ENCODE results near the gene ADAMTS10. TPM values are rescaled to one million over a fixed set of nuclear protein-coding genes. Genes with fewer than 3 reads are reported as not detected.

Gene ADAMTS10
- total and polyA plus RNA-seq, 4 donors: 1.2 to 10.1 (median 3.6) TPM

Other genes with a start within 250 kb of the ADAMTS10 start
- 100 to 1,000 TPM in 1 of 2 donors, under 1 TPM in 1; 0.65 to 144 TPM for gene ANGPTL4, start 246.6 kb downstream of the ADAMTS10 start, total RNA-seq
- 100 to 1,000 TPM in 1 of 2 donors, 10 to 100 TPM in 1; 25.2 to 118 TPM for gene ANGPTL4, start 246.6 kb downstream of the ADAMTS10 start, polyA plus RNA-seq
- gene RAB11B, start 220.4 kb downstream of the ADAMTS10 start, total RNA-seq: 10 to 100 TPM; 31.9 to 91.2 TPM
- 10 to 100 TPM; 27.3 to 58.1 TPM for gene RAB11B, start 220.4 kb downstream of the ADAMTS10 start, polyA plus RNA-seq
- 10 to 100 TPM; 78.6 to 89.5 TPM for gene MARCHF2, start 197.4 kb downstream of the ADAMTS10 start, total RNA-seq
- 10 to 100 TPM; 21.6 to 39.1 TPM for gene MARCHF2, start 197.4 kb downstream of the ADAMTS10 start, polyA plus RNA-seq
- gene HNRNPM, start 165.7 kb downstream of the ADAMTS10 start, total RNA-seq: 10 to 100 TPM; 66.3 to 75.1 TPM
- gene HNRNPM, start 165.7 kb downstream of the ADAMTS10 start, polyA plus RNA-seq: 10 to 100 TPM; 39.4 to 86.9 TPM
- gene PRAM1, start 108.1 kb downstream of the ADAMTS10 start, total RNA-seq: 1 to 10 TPM in 1 of 2 donors, under 1 TPM in 1; 0.84 to 1.8 TPM
- under 1 TPM; 0.75 to 0.77 TPM for gene PRAM1, start 108.1 kb downstream of the ADAMTS10 start, polyA plus RNA-seq
- 10 to 100 TPM in 1 of 2 donors, 1 to 10 TPM in 1; 3.5 to 10.3 TPM for gene ZNF414, start 96.5 kb downstream of the ADAMTS10 start, total RNA-seq
- 10 to 100 TPM in 1 of 2 donors, 1 to 10 TPM in 1; 4.1 to 16.0 TPM for gene ZNF414, start 96.5 kb downstream of the ADAMTS10 start, polyA plus RNA-seq
- gene MYO1F, start 33.3 kb downstream of the ADAMTS10 start, total RNA-seq: 10 to 100 TPM; 17.9 to 20.4 TPM
- 1 to 10 TPM; 6.1 to 6.2 TPM for gene MYO1F, start 33.3 kb downstream of the ADAMTS10 start, polyA plus RNA-seq
- not detected for gene NFILZ, start 19.9 kb upstream of the ADAMTS10 start, total RNA-seq
- gene NFILZ, start 19.9 kb upstream of the ADAMTS10 start, polyA plus RNA-seq: not detected
- not detected for gene ACTL9, start 88.1 kb upstream of the ADAMTS10 start, total RNA-seq
- not detected for gene ACTL9, start 88.1 kb upstream of the ADAMTS10 start, polyA plus RNA-seq
- gene OR2Z1, start 110.9 kb upstream of the ADAMTS10 start, total RNA-seq: not detected
- not detected for gene OR2Z1, start 110.9 kb upstream of the ADAMTS10 start, polyA plus RNA-seq
- gene ZNF558, start 221.6 kb upstream of the ADAMTS10 start, total RNA-seq: 10 to 100 TPM in 1 of 2 donors, 1 to 10 TPM in 1; 8.0 to 21.2 TPM
- gene ZNF558, start 221.6 kb upstream of the ADAMTS10 start, polyA plus RNA-seq: 1 to 10 TPM; 4.9 to 6.0 TPM
- not detected for gene MBD3L1, start 221.7 kb upstream of the ADAMTS10 start, total RNA-seq
- gene MBD3L1, start 221.7 kb upstream of the ADAMTS10 start, polyA plus RNA-seq: not detected

All from liver (tissue), 4 donors.